GM23338 (cell line): ENCODE results near the gene NGFR. TPM values are rescaled to one million over a fixed set of nuclear protein-coding genes. Genes with fewer than 3 reads are reported as not detected.

Source experiments
- ATAC-seq: fragments of 200-7000 bp; cut with Tn5 transposase; 3 replicates; pipeline ENCODE4 v1.9.1; 2020
- DNase-seq: peaks from one replicate; pipeline ENCODE4 v3.0.0-alpha.2; 2015; ENCODE audit warnings: low spot score
- H2AFZ ChIP-seq: fragments of 200-600 bp; sonication (generic); 2 replicates; pipeline ENCODE4 v1.8.0; 2016; ENCODE audit warnings: antibody characterized with exemption, mild to moderate bottlenecking, moderate library complexity
- H3F3A ChIP-seq: fragments of 200-600 bp; sonication (generic); replicated peaks from 2 replicates; pipeline ENCODE4 v1.8.0; 2017; ENCODE audit warnings: antibody characterized with exemption, mixed run types, low read depth
- H3K27ac ChIP-seq: fragments of 200-600 bp; sonication (generic); 2 replicates; pipeline ENCODE4 v1.6.1; 2016; ENCODE audit warnings: low read depth
- H3K27me3 ChIP-seq: fragments of 200-600 bp; sonication (generic); 2 replicates; pipeline ENCODE4 v1.8.0; 2016; ENCODE audit warnings: mild to moderate bottlenecking, mixed run types, moderate library complexity; ENCODE audit not compliant: insufficient read depth
- H3K36me3 ChIP-seq: fragments of 200-600 bp; sonication (generic); 2 replicates; pipeline ENCODE4 v1.8.0; 2016; ENCODE audit warnings: mild to moderate bottlenecking; ENCODE audit not compliant: insufficient read depth
- H3K4me1 ChIP-seq: fragments of 200-600 bp; sonication (generic); 2 replicates; pipeline ENCODE4 v1.8.0; 2016; ENCODE audit warnings: mild to moderate bottlenecking, moderate library complexity; ENCODE audit not compliant: insufficient read depth
- H3K4me2 ChIP-seq: fragments of 200-600 bp; sonication (generic); 2 replicates; pipeline ENCODE4 v1.7.1; 2017; ENCODE audit warnings: mixed run types
- H3K4me3 ChIP-seq: fragments of 200-600 bp; sonication (generic); 2 replicates; pipeline ENCODE4 v1.6.1; 2016; ENCODE audit warnings: mixed run types
- H3K79me2 ChIP-seq: fragments of 200-600 bp; sonication (generic); replicated peaks from 2 replicates; pipeline ENCODE4 v1.8.0; 2017; ENCODE audit warnings: mild to moderate bottlenecking; ENCODE audit not compliant: insufficient read depth
- H3K9me2 ChIP-seq: fragments of 200-600 bp; sonication (generic); 2 replicates; pipeline ENCODE4 v1.8.0; 2017; ENCODE audit not compliant: insufficient read depth
- H4K20me1 ChIP-seq: fragments of 200-600 bp; sonication (generic); replicated peaks from 2 replicates; pipeline ENCODE4 v1.8.0; 2017; ENCODE audit warnings: mild to moderate bottlenecking; ENCODE audit not compliant: insufficient read depth
- H3K27ac Mint-ChIP-seq: 2 replicates; pipeline ENCODE4 v1.8.0; 2020; ENCODE audit warnings: inconsistent platforms, mild to moderate bottlenecking, moderate library complexity, mixed read lengths
- H3K27me3 Mint-ChIP-seq: 3 replicates; pipeline ENCODE4 v1.8.0; 2022; ENCODE audit warnings: low read depth, mild to moderate bottlenecking, moderate library complexity, mixed read lengths, inconsistent platforms; ENCODE audit not compliant: insufficient read depth, poor library complexity
- H3K36me3 Mint-ChIP-seq: 3 replicates; pipeline ENCODE4 v1.8.0; 2021; ENCODE audit warnings: low read depth, mild to moderate bottlenecking, inconsistent platforms, moderate library complexity, mixed read lengths
- H3K4me1 Mint-ChIP-seq: 3 replicates; pipeline ENCODE4 v1.8.0; 2020; ENCODE audit warnings: mild to moderate bottlenecking, inconsistent platforms, mixed read lengths
- H3K4me3 Mint-ChIP-seq: 3 replicates; pipeline ENCODE4 v1.8.0; 2021; ENCODE audit warnings: moderate library complexity, mild to moderate bottlenecking, inconsistent platforms, mixed read lengths
- H3K9me3 Mint-ChIP-seq: 3 replicates; pipeline ENCODE4 v1.8.0; 2020; ENCODE audit warnings: moderate library complexity, mild to moderate bottlenecking, inconsistent platforms, mixed read lengths
- CREB1 ChIP-seq: fragments of 250-450 bp; sonication (Bioruptor Pico); IDR thresholded peaks from 2 replicates; pipeline ENCODE4 v1.5.0; 2020; ENCODE audit warnings: low read depth, mild to moderate bottlenecking, moderate library complexity
- CTCF ChIP-seq, 2 experiments: fragments of 200-600 bp in 1 of 2; sonication (generic) in 1 of 2; conservative IDR thresholded peaks; 2 replicates each; pipeline versions ENCODE4 v1.5.1 to v1.6.1; 2016 to 2017; ENCODE audit warnings: antibody characterized with exemption in 2 of 2, low read depth in 2 of 2, mild to moderate bottlenecking in 2 of 2, moderate library complexity in 1 of 2
- EZH2 ChIP-seq: fragments of 200-600 bp; sonication (generic); IDR thresholded peaks from one replicate; pipeline ENCODE4 v1.8.0; 2017; ENCODE audit warnings: antibody characterized with exemption, mild to moderate bottlenecking, low read depth; ENCODE audit not compliant: unreplicated experiment
- EZH2phosphoT487 ChIP-seq: fragments of 200-600 bp; sonication (generic); IDR thresholded peaks from one replicate; pipeline ENCODE4 v1.8.1; 2018; ENCODE audit warnings: antibody characterized with exemption; ENCODE audit not compliant: unreplicated experiment
- JUNB ChIP-seq: IDR thresholded peaks from one replicate; pipeline ENCODE4 v1.6.1; 2016; ENCODE audit warnings: antibody characterized with exemption; ENCODE audit not compliant: unreplicated experiment
- NANOG ChIP-seq: IDR thresholded peaks from 2 replicates; pipeline ENCODE4 v1.6.1; 2016; ENCODE audit warnings: antibody characterized with exemption, borderline replicate concordance
- ZNF114 ChIP-seq: fragments of 250-450 bp; sonication (Bioruptor Pico); IDR thresholded peaks from 2 replicates; pipeline ENCODE4 v1.5.0; 2020; ENCODE audit warnings: mild to moderate bottlenecking, moderate library complexity
- ZNF331 ChIP-seq: fragments of 250-450 bp; sonication (Bioruptor Pico); IDR thresholded peaks from 2 replicates; pipeline ENCODE4 v1.5.0; 2020; ENCODE audit warnings: low read depth, mild to moderate bottlenecking, moderate library complexity
- ZNF462 ChIP-seq: fragments of 250-450 bp; sonication (Bioruptor Pico); IDR thresholded peaks from 2 replicates; pipeline ENCODE4 v1.5.0; 2020; ENCODE audit warnings: mild to moderate bottlenecking, moderate library complexity
- polyA plus RNA-seq: library from polyadenylated mRNA; unstranded; fragments of >200 nt; fragmentation: Nextera tagmentation; extraction: Ambion mirVana; gene quantifications from 2 replicates; pipeline ENCODE4 v1.2.1, GENCODE V29; 2016
- total RNA-seq: library from RNA; depleted of rRNA; stranded (reverse); fragments of >200 nt; shearing (Covaris generic); gene quantifications from 2 replicates; pipeline ENCODE4 v1.2.3, GENCODE V29; 2014

Gene NGFR
- total and polyA plus RNA-seq, 2 experiments from 2014 or later = 2.8 to 6.9 TPM

DNA sequence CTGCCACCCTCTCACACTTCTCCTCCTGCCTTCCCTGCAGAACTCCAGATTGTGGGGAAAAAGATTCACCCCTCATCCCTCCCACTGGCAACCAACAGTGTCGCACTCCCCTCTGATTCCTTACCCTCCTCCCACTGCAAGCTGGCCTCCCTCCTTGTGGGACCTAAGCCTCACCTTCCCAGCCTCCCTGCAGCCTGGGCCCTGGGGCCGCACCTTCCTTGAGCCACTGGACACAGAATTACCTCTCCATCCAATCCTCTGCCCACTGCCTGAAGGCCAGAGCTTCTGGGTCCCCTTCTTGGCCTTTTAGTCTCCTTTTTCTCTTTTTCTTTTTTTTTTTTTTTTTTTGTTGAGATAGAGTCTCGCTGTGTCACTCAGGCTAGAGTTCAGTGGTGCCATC lies 33.9 kb downstream of the NGFR start:
- H2AFZ ChIP-seq = no peak overlapping the region
- Mint-ChIP-seq H3K36me3 (no peaks in the 10 kb centered on the region), H3K4me3 (no peak overlapping the region), H3K27ac (no peak overlapping the region), H3K4me1 (peaks cover 3% of the 10 kb centered on the region; the same call in 1 of the 3 replicates), H3K27me3 (peaks cover 2% of the 10 kb centered on the region), H3K9me3 (no peaks in the 10 kb centered on the region; the same call in 2 of the 3 replicates)
- H3F3A ChIP-seq = no peaks in the 10 kb centered on the region
- TF ChIP-seq NANOG (no peak), EZH2phosphoT487 (no peak)
- no peaks in the 10 kb centered on the region for H3K36me3 ChIP-seq
- H3K9me2 ChIP-seq = no peaks in the 10 kb centered on the region
- H4K20me1 ChIP-seq = no peaks in the 10 kb centered on the region
- no peaks in the 10 kb centered on the region for H3K4me1 ChIP-seq
- no peak overlapping the region for H3K4me2 ChIP-seq
- no peaks in the 10 kb centered on the region for H3K79me2 ChIP-seq
- DNase-seq (no peak), ATAC-seq (no peak)
- H3K4me3 ChIP-seq = no peak overlapping the region
- no peaks in the 10 kb centered on the region for H3K27me3 ChIP-seq
- H3K27ac ChIP-seq = no peak overlapping the region

- Histone ChIP-seq H3K9me2 (no peaks in the 10 kb centered on the region), H3F3A (no peaks in the 10 kb centered on the region), H3K79me2 (no peaks in the 10 kb centered on the region), H3K4me2 (no peak overlapping the region), H3K4me3 (no peak overlapping the region), H3K27me3 (no peaks in the 10 kb centered on the region), H4K20me1 (no peaks in the 10 kb centered on the region), H2AFZ (no peak overlapping the region), H3K4me1 (no peaks in the 10 kb centered on the region), H3K36me3 (no peaks in the 10 kb centered on the region), H3K27ac (no peak overlapping the region)
- DNase-seq (no peak), ATAC-seq (no peak)
- Mint-ChIP-seq H3K4me3 (no peak overlapping the region), H3K4me1 (peaks cover 3% of the 10 kb centered on the region; the same call in 1 of the 3 replicates), H3K27me3 (peaks cover 2% of the 10 kb centered on the region), H3K27ac (no peak overlapping the region), H3K9me3 (no peaks in the 10 kb centered on the region; the same call in 2 of the 3 replicates), H3K36me3 (no peaks in the 10 kb centered on the region)
- TF ChIP-seq EZH2 (no peak), ZNF114 (CRISPR knock-in tag) (no peak)
Observed at GRCh38 chr17:49530118-49530517, 35.0 kb downstream of the NGFR start.

DNA sequence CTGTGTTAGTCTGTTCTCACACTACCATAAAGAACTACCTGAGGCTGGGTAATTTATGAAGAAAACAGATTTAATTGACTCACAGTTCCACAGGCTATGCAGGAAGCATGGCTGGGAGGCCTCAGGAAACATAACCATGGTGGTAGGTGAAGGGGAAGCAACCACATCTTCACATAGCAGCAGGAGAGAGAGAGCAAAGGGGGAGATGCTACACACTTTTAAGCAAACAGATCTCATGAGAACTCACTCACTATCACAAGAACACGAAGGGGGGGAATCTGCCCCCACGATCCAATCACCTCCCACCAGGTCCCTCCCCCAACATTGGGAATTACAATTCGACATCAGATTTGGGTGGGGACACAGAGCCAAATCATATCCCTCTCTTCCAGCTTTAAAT lies 48.8 kb downstream of the NGFR start:
- no peak overlapping the region for H2AFZ ChIP-seq
- peaks cover 20% of the 10 kb centered on the region; the same call in 1 of the 2 replicates for H3K4me1 ChIP-seq
- DNase-seq = no peak
- no peak overlapping the region for H3K4me3 ChIP-seq
- H3K9me2 ChIP-seq = no peaks in the 10 kb centered on the region
- ATAC-seq = no peak
- H3K27ac ChIP-seq = no peak overlapping the region
- no peaks in the 10 kb centered on the region for H3K27me3 ChIP-seq
- Mint-ChIP-seq H3K36me3 (no peaks in the 10 kb centered on the region), H3K9me3 (peaks cover 5% of the 10 kb centered on the region; the same call in 1 of the 3 replicates), H3K4me3 (no peak overlapping the region), H3K27me3 (peaks cover 14% of the 10 kb centered on the region), H3K4me1 (peaks cover 30% of the 10 kb centered on the region), H3K27ac (no peak overlapping the region)
- no peaks in the 10 kb centered on the region for H3K36me3 ChIP-seq
- no peak overlapping the region for H3K4me2 ChIP-seq
- H3K79me2 ChIP-seq = no peaks in the 10 kb centered on the region
- no peaks in the 10 kb centered on the region for H3F3A ChIP-seq
- H4K20me1 ChIP-seq = no peaks in the 10 kb centered on the region
- no peak for TF ChIP-seq EZH2
- no peak for TF ChIP-seq JUNB
- no peak for TF ChIP-seq ZNF114 (CRISPR knock-in tag)
- TF ChIP-seq CREB1 (CRISPR knock-in tag) = no peak
- no peak for TF ChIP-seq EZH2phosphoT487
- no peak for TF ChIP-seq ZNF331 (CRISPR knock-in tag)
- no peak for TF ChIP-seq CTCF (conservative IDR thresholded peaks at IDR 0.05; ENCODE audit: low read depth in 2 of 2)
- TF ChIP-seq NANOG = no peak
- no peak for TF ChIP-seq ZNF462 (CRISPR knock-in tag)
